HG03095 (cell line): ENCODE data around the gene CD47.

Experiments
- ATAC-seq: cut with Tn5 transposase; IDR thresholded peaks from one replicate; pipeline ENCODE4 v1.9.1; 2021; ENCODE audit warnings: moderate library complexity; ENCODE audit not compliant: unreplicated experiment

The CD47 gene

DNA sequence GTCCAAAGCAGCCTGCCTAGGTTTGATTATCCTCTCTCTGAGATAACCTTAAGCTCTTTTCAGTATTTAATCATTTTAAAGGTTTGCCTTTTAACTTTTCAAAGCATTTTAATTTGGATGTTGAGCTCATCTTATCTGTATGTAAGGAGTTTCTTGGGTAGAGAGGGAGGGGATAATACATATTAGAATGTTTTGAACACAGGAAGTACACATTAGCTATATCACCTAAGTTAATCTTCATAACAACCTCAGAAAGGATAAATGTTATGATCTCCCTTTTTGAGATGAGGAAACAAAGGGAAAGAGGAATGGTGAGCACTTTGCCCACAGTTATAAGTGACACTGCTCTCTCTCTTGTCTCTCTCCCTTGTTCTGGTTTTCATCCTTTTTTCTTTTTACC lies 2.2 kb upstream of the CD47 start:
- ATAC-seq = no peak

DNA sequence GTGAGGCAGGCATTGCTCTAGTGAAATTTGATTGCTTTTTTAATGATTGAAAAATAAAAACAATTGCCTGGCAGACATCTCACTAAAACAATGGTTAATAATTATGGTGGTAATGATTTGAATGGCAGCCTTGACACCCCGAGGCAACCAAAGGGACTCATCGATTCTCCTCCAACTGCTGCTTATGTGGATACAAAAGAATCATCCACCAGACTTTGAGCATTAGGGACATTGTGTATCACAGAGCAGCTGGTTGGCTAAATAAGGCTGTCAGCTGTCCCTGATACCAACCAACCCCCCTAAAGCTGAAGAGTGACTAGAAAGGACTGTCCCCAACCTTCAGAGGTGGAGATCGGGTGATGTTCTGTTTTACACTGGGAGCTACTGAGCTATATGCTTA lies 1.7 kb upstream of the CD47 start:
- ATAC-seq = no peak

DNA sequence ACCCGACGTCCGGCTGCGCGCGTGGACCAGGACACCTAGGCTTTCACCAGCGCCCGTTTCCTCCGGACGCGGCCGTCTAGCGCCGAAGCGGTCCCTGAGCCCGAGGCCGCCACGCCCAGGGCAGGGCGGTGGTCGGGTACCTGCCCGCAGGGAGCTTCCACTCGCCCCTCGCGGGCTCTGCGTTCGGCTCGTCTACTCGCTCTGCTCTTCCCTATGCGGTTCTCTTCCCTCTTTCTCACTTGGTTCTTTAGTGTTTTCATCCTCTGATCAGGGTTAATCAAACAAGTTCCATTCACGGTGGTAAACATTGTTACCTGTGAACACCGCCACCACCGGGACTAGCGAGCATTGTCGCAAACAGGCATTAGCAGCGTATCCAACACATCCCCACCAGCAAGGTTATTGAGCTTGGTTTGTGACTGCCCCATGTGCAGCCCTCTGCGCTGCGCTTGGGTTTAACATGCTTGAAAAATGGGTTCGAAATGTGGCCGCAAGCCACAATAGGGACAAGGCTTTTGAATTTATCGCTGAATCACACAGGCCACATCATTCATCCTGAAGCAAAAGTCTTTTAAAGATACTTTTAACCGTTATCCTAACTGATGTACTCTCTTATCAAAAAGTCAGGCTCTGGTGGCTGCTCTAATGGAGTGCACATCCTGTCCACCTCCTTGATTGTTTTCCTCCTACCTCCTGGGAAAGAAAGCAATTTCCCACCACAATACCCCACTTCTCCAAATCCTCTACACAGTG lies 843 bp upstream of the CD47 start:
- ATAC-seq = peak; percentile 3

DNA sequence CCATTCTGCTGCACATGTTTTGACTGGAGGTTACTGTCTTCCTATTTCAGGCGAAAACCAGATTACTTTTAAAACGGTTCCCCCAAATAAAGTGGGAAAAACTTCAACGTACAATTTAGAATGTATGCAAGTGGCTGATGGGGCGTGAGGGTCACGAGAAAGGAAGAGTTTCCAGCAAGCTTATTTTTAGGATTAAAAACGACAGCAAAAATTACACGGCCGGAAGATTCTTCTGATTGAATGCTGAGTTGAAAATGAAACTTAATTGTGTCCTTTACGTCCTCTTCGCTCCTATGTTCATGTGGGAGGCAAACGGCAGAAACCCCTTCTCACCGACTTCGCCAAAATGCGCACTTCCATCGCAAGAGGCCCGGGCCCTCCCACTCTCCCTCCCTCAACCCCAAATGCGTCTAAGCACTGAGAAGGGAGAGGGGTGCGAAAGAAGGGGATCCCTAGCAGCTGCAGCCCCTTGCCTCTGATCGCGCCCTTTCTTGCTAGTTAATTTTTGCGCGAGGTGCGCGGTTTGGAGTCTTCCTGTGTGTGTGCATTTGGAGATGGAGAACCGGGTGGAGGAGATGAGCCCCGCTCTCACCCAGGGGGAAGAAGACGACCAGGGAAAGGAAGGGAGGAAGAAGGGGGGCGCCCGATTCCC lies 656 bp downstream of the CD47 start:
- peak; percentile 5 for ATAC-seq

DNA sequence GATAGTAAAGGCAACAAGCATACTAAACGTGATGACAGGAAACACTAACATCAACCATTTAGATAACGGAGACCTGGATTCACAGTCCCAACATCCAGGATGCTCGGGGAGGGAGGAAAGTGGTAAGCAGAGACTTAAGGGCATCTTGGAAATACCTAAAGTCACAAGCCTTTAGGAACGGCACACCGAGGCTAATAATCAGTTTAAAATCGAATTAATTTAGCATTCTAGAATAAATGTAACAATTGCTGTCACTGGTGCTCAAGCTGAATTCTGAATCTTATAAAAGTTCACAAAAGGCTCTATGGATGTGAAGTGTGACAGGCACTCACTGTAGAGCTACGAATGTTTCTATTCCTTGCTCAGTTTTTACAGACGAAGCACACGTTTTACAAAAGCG lies 1.3 kb downstream of the CD47 start:
- no peak for ATAC-seq

DNA sequence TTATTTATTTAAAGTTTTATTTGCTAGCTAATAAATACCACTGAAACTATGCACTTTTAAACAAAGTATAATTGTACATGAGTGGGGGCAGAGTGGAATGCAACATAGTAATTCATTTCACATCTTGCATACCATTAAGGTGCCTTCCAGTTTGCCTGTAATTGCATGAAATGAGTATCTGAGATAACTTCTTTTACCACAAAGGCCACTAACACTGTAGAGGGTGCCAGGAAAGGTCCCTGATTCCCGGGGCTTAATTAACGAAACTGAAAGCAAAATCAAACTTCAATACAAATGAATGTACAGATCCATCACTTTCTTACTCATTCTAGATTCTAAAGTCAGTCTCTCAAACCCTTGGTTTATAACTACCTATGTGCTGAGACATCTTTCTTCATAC lies 2.1 kb downstream of the CD47 start:
- peak; percentile 30 for ATAC-seq

DNA sequence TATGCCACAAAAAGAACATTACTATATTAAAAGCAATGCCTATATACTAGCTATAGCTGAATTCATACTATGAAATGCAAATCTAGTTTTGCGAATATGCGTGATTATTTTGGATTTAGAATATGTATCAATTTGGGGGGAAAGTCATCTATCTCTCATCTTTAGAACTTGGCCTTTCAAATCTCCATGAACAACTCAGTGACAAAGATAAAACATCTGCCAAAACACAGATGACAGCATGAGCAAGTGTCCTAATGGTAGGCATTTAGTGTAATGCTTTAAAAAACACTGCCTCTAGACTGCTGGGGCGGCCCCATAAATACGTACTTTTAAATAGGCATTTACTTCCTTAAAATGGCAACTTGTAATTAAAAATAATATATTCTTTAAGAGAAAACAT lies 2.7 kb downstream of the CD47 start:
- ATAC-seq = no peak

DNA sequence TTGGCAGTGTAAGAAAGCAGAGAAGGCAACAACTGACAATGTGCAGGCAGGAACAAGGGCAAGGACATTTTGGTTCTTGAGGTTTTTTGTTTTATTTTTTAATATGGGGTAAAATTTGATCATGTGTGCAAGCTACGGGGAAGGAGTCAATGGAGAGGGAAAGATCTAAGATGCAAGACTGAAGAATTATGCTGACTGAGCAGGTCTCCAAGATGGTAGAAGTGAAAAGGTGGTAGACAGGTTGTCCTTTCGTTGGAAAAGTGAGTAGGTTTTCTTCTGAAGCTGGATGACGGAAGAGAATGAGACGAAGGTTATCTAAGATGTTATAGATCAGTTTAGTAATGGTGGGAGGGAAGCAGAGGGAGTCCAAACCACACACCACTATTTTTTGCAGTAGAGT lies 4.2 kb downstream of the CD47 start:
- ATAC-seq = no peak

DNA sequence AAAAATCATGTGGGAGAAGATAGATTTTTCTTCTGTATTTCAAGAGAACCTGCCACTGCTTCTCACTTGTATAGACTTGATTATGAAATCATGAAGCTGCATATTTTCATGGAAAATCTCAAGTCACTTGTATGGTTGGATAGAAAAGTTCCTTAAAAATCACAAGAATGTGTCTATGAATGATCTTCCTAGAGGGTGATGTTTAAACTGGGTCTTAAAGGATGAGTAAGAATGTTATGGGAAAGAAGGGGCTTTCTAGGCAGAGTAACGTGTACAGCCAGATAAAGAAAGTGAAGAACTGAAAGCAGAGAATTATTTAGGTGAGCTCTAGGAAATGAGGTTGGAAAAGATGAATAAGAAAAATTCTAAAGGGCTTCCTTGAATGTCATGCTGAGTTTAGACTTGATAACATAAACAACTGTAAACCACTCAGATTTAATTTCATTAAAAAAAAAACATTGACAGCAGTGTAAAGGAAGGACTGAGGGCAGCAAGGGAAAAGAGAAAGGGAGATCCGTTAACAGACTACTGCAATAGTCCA lies 5.0 kb downstream of the CD47 start:
- no peak for ATAC-seq

DNA sequence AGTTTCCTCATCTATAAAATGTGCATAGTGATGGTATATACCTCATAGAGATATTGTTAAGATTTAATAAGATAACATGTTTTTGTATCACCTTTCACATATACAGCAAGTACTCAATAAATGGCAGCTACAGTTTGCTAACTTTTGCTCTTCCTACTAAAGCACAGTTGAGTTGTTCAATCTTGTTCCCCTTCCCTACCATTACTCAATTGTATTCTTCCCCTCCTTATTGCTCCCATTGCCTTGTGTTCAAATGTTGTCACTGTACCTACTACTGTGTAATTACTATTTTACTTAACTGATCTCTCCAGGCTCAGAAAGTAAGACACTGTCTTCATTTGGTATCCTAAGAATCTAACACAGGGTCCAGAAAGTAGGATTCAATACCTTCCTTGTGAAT lies 5.5 kb downstream of the CD47 start:
- no peak for ATAC-seq

DNA sequence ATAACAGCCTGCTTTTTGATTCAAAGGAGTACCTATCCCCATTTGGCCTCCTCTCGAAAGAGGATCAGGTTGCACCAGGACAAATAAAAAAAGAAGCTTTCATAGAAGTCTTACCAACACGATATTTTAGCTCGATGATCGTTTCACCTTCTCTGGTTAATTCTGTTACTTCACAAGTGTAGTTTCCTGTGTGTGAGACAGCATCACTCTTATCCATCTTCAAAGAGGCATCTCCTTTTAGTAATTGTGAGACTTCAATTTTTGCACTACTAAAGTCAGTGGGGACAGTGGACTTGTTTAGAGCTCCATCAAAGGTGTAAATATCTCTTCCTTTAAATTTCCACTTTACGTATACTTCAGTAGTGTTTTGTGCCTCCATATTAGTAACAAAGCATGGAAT lies 11.0 kb downstream of the CD47 start:
- ATAC-seq = no peak

DNA sequence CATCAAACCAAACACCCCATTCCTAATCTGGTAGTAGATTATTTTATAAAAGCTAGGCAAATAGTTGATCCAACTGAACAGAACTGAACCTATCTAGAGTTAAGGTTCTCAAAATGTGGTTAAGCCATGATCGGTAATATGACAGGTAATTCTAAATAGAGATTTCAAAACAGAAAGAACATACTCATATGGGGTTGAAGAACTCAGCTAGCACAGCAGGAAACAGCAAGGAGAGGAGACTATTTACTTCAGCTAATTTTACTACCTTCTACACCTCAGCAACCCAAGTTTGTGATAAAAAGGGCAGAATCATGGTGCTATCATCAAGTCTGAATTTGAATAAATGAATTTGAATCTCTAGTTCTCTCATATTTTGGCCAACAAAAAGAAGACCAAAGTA lies 11.8 kb downstream of the CD47 start:
- ATAC-seq = no peak

DNA sequence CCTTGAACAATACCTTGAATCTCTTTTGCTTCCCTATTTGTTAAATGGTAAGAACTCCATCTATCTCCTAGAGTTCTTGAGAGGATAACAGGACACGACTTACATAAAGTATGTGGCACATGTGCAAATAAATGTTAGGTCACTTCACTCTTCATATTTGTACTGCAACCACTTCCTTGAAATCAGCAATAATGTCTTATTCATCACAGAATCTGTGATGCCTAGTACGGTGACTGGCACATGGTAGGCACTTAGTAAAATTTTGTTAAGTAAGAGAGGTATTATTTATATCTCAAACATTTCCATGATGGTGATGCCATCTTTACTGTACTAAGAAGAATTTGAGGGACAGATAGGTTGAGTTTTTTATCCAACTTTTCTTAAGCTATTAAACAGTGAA lies 14.3 kb downstream of the CD47 start:
- ATAC-seq = no peak

DNA sequence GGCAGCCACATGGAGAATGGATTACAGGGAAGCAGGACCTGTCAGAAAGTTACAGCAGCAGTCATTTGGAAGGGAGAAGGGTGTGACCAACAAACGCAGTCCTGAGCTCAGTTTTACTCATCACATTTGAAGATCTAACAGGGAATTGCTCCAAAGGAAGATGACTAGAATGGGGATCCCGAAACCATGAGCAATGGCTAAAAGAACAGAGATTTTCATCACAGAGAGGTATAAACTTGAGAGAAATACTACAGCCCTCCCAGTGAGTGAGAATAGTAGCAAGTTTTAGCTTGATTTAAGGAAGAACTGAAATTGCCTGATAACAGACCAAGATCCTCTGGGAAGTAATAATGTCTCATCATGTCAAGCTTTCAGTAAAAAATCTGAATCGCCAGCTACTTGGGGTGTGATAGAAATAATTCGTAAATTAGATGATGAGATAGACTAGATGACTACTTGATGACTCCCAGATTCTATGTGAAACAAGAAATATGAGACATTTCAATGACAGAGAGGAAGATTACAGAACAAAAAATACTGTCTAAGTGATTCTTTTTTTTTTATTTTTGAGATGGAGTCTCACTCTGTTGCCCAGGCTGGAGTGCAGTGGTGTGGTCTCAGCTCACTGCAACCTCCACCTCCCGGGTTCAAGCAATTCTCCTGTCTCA lies 16.9 kb downstream of the CD47 start:
- no peak for ATAC-seq

DNA sequence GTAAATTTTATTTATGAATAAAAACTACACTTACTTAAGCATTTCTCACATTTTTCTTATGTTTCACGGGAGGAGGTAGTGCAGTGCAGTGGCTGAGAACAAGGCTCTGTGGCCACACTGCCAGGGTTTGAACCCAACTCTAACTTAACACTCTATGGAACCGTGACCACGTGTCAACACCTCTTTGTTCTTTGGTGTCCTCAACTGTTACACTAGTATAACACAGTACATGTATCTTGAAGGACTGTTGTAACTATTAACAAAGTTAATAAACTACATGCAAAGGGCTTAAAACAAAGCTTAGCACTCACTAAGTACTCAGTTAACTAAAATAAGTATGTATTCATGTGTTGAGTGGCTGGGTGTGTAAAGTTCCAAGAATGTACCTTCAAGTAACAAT lies 19.5 kb downstream of the CD47 start:
- no peak for ATAC-seq

DNA sequence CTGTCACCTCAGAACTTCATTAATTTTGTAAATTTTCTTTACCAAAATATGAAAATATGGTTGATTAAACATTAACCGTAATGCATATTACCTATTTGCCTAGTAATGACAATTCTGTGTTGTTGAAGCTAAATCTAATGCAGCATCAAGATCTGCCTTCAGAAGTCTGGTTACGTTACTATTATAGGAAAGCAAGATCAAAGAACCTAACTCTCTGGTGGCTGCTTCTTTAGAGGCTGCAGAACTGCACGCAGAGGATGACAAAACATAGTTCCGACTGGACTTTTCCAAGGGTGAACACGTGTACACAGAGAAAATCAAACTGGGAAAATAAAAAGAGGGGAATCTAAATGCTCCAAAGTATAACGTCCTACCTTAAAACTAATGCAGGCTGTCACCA lies 20.5 kb downstream of the CD47 start:
- ATAC-seq = no peak

DNA sequence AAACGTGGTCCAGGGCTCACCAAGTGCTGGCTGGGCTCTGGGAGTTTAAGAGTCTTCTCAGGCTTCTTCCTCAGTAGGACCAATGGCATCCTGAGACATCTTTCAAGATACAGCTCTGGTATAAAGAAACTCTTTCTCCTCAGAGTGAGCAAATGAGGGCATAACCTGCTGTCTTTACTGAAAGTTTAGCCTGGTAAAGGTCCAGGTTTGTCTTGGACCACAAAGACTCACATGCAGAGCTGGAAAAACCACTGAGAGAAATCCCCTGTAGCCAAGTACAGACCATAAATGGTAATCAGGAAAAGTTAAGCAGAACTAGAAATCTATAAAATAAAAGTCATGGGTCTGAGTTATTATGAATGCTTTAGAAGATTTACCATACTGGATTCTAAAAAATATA lies 23.1 kb downstream of the CD47 start:
- no peak for ATAC-seq

DNA sequence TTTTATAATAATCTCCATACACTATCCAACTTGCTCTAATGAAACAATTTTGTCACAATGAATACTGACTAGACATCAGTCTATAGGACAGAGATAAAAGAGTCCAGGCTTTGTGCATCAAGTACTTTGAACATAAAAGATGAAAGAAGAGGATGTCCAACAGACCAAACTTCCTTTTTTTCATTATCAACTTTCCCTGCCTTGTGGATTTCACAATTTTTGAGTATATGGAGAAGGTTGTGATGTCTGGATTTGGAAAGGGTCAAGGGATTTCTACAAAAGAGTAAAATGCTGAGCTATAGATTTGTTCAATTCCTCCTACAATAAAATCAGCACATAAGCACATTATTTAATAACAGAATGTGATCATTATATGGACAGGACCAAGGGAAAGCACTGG lies 25.7 kb downstream of the CD47 start:
- no peak for ATAC-seq

DNA sequence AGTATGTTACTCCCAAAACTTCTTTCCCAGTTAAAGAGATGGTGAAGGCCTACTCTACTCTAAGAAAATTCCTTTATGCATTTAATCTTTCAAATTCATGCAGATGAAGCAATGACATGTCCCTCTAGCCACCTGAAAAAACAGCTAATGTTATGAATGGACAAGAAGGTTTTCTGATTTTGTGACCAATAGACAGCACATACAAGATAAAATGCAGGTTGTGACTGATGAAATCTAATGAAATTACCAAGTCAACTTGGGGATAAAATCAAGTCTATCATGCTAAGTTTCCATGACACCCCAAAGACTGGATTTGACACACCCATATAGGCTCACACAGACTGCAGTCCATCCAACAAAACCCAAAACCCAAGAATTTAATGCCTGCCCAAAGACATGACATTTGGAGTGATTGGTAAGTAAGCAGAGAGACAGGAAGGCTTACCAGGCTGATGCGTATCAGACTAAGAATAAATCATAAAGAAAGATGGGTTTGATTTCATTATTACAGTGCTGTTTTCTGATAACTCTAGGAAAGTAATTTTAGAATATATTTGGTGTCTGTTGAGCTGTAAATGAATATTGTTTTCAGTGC lies 26.4 kb downstream of the CD47 start:
- ATAC-seq = no peak

DNA sequence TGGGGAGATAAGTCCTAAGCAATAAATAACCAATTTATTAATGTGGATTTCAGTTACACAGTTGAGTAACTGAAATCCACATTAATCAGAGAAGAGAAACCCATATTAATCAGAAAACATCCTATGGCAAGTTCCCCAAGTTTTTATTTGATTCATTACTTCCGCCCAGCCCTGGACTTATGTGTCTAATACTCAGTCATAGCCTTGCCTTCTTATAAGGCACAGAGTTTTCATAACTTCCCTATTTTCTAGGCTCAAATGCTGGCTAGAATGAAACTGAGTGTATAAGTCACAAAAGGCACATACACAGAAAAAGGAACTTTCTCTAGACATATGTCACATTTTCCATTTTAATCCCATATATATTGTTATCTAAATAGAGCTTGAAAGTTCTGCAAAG lies 28.8 kb downstream of the CD47 start:
- ATAC-seq = peak; percentile 81

DNA sequence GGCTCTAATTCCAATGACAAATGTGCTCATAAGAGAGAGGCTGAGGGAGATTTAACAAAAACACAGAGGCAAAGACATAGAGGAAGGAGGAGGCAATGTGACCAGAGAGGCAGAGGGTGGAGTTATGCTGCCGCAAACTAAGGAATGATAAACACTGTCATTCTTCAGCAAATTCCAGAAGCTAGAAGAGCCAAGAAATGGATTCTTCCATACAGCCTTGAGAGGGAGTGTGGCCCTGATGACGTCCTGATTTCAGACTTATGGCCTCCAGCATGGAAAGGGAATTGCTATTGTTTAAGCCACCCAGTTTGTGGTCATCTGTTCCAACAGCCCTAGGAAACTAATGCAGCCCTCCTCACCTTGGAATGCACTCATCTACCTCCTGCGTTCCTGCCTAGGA lies 30.5 kb downstream of the CD47 start:
- no peak for ATAC-seq

DNA sequence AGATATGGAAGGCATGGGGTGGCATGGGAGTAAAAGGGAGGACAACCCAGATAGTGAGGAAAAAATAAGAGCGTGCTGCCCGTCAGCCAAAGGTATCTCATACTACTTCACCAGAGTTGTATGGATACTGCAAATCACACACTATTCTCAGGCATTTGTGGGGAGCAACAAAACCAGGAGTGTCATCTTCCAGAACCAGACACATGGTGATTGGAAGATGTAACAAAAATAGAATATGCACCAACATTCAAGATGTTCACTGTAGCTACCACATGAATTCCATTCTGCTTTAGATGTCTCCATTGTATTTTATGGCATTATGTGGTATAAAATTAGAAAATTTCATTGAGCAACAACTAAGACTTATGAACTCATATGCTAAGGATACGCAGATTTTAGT lies 34.9 kb downstream of the CD47 start:
- no peak for ATAC-seq
